Anterior cingulate cortex (tissue), 58 donors: ENCODE measurements around the gene TTLL11.

ENCODE experiments used
- DNase-seq, 58 donors: peaks; one replicate each; lab custom pipeline; 2025; lab: John Stamatoyannopoulos, UW

TTLL11 gene

DNA sequence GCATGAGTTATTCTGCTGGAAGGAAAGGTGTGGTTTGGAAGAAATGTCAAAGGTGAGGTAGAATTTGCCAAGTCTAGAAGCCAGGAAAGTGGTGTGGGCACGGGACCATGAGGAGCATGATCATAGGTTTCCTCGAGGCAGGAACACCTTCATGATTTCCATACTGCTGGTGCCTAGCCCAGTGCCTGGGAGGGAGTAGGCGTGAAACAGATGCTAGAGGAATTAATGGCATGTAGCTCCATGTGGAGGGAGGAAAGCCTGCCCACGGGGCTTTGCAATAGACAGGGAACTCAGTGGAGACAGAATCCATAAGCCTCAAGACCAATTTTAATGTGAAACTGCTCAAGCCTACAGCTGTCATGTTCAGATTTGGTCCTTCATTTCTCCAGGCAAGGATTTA is 35.1 kb downstream of the TTLL11 start:
- DNase-seq = peak in 22 of 58 donors; percentile 11 to 80 (median 40)

GRCh38 chr9:122057211-122057610 is 35.9 kb downstream of the TTLL11 start:
- DNase-seq = no peak

DNA sequence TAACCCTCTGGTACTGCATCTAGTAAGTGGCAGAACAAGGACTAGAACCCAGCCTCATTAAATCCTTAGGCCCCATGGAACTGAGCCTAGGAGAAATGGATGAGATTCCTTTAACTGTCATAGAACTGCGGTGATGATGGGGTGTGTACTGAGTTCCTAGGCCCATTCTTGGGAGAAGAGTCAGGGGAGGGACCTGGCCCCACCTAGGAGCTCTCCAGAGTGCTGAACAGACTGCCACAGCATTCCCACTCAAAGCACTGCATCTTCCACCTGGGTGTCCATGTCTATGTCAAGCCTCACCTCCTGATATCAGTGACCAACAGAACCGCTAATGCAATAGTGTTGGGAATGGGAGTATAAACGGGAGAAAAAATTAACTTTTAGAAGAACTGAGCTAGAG is 36.6 kb downstream of the TTLL11 start:
- no peak for DNase-seq

DNA sequence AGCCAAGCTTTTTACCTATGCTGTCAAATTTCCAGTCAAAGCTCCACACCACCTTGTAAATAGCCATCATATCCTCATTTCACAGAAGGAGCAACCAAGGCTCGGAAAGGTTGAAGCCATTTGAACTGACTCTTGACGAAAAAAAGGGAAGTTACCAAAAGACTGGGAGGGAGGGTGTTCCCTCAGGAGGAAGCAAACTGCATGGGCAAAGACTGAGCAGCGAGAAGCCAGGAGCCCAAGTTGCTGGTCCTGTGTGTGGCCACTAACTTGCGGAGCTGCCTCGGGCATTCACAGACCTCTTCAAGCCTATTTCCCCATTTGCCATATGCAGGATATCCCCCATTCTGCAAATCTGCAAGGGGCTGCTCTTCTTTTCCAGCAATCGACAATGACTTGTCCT is 37.4 kb downstream of the TTLL11 start:
- DNase-seq = no peak

DNA sequence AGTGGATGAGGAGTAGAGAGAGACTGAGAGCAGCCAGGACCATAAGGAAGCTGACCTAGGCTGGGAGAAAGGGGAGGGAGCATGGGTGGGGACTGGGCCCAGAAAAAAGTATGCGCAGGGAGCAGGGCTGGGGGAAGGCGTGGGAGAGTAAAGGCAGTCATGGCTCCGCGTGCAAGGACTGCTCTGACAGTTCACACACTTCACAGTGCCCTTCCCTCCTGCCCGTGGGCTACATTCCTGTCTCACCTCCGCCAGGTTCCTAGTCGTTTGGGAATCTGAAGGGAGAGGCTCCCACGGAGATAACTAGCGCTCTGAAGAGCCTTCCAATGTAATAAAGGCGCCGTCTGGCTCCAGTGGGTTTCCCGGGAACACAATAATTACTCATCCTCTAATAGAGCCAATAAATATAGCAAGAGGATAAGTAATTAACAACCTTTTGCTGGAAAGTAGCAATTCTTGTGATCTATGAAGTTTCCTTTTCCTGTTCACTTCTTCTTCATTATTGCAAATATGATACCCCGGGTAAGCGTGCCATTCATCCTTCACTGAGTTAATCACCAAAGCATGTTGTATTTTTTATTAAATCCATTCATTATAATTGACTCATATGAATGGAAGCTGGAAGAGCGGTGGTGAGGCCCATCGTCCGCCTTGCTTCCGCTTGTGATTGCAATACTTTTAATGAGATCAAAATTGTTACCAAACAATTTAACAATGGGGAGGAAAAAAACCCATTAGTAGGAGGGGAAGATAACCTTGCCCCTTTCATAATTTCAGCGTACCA is 39.3 kb downstream of the TTLL11 start:
- no peak for DNase-seq

- DNase-seq = no peak
Observed at GRCh38 chr9:122053064-122053463, 40.0 kb downstream of the TTLL11 start.

DNA sequence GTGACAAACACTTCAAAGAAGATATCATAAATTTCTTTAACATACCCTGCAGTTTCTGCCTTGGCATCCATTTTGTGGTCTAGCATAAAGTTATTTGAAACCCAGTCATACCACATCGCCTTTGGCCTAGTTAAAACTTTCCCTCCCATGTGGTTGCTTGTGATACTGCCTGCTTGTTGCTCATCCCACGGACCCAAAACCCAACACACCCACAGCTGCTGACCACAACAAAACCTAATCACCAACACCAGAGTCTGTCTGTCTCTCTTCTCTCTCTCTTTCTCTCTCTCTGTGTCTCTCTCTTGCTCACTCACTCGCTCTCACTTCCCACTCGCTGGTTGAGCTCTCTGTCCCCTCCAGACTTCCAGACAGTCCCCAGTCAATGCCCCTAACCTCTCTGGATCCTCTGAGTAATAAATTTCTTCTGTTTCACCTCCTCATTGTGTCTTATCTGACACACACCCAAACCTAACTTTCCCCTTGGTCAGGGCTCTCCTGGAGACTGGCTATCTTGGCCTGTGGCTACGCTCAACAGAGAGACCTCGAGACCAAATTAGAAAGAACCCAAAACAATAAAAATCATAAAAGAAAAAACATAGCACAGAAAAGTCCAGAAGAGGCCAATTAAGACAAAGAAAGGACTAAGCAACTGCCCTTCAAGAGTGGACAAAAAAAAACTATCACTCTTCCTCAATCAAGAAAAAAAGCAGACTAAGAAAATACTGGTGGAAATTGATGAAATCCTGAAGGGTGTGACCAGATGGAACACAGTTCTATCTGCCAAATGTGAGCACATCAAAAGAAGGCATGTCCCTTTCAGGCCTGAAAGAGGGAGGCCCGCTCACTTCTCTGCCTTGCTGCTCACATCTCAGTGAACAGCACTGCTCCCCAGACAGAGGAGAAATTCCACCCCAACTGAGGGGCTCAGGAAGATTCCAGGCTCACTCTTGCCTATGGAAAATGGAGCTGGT is 41.5 kb downstream of the TTLL11 start:
- no peak for DNase-seq

DNA sequence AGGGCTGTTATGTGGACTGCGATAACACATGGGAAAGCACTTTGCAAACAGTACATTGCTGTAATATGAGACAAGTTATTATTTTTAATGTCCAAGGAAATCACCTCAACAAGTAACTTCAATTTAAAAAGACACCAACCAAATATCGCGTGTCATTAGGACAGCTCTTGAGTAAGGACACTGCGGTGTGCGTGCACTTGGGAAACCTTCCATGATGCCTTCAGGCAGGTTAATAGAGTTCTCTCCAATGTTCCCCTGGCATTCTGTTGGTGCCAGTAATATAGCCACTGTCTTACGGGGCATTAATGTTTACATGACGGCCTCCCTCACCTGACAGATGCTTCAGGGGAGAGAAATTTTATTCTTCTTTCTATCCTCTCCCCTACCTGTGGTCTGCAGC is 42.9 kb downstream of the TTLL11 start:
- DNase-seq = no peak

- no peak for DNase-seq
Observed at GRCh38 chr9:122042056-122042455, 51.1 kb downstream of the TTLL11 start.

DNA sequence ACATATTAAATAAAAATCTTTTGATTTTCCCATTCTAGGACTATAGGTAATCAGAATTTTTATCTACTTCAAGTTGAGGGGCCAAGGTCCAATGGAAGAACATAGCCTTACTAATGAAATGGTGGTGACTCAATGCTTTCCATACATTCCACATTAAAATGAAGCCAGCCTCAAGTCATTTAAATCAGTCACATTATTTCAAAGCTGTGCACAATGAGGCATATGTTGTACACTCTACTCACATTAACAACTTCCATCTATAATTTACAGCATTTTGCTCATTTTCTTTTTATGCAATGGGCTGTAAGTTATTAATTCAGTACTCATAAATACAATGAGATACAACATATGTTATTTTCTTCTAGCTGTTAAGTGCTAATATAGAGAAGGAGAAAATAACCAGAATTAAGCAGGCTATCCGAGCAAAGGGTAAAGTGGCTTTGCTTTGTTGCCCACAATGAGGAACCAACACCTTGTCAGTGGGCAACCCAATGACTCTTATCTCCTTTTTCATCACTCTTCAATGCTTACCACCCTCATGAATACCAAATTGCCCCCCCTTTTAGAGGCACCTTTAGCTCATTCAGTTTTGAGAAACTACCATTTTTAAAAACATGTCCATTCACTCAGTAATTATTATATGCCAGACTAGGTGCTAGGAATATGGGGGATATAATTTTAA is 52.4 kb downstream of the TTLL11 start:
- DNase-seq = no peak

DNA sequence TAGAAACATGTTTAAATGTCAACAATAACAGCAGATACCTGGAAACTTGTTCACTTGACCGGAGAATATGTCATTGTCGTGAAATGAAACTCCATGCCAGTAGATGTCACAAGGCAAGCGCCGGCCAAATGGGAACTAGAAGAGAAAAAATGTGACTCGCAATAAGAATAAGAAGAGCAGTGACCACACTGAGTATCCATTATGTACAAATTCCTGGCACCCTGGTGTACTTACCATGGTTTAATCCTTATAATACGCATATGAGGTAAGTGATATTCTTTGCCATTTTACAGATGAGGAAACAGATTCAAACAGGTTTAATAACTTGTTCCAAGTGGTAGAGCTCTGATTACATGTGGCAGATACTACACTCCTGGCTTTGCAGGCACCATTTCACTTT is 53.9 kb downstream of the TTLL11 start:
- peak in 4 of 58 donors; percentile 14 to 34 (median 27) for DNase-seq

DNA sequence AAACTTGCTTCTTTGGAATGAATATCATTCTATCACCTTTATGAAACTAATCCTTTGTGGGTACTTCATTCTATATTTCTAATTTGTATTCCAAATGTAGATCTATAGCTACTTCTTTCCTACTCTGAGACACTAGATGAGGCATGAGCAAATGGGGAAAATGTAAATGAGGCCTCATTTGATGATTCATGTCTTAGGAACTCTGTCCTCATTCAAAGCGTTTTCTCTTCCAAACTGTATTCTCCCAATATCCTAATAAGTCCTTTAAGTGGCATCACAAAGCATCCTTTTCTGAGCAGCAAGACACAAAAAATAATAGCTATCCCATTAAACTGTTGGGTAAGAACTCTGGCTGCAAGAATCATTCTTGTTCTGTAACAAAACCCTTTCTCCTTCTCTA is 56.1 kb downstream of the TTLL11 start:
- DNase-seq = no peak

DNA sequence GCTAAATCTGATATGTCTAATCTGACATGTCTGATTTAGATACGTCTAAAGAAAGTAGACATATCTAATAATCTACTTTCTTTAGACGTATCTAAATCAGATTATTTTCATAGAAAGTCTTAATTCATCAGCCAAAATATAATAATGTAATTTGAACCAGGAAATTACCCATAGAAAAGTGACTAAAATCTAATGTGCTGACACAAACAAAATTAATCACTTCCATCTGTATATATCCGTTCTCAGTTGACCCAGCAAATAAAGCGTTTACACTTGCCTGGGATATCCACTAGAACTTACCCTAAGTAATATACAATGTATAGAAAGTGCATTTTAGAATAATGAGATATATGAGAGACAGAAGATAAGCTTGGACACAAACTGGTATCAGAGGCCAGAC is 56.7 kb downstream of the TTLL11 start:
- DNase-seq = no peak

DNA sequence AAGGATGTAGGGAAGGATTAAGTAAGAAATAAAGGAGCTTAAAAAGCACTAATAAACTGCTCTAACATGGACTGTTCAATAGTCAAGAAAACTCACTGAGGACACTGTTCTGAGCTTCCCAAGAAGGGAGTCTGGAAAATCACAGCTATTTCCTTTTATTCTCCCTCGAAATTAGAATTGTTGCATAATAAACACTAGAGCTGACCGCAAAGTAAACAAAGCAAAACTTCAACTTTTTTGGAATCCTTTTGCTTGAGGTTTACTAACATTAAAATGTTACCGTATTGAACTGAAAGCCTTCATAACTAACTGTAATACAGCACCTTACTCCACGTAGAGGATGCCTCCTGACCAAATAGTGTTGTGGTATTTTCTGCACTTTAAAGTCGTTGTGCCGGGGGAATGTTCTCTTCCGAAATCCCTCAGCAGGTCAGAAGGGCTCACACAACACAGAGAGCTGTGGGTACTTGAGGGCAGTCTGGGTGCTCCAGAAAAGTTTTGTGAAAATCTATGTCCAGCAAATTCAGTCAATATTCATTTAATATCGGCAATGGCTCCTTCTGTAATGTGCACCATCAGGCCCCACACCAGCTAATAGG is 59.2 kb downstream of the TTLL11 start:
- no peak for DNase-seq

DNA sequence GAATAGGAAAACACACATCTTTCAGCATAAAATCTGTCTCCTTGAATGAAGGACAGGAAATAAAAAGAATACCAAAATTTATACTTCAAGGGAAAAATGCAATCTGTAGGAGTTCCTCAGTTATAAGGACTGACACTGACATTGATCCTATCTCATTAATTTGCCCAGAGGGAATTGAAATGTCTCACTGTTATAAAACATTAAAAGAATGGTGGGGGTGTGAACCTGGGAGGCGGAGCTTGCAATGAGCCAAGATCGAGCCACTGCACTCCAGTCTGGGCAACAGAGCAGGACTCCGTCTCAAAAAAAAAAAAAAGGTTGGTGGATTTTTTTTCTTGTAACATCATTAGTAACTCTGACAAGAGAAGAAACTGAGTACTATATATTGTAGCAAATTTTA is 60.8 kb downstream of the TTLL11 start:
- no peak for DNase-seq

GRCh38 chr9:122031776-122032175 is 61.3 kb downstream of the TTLL11 start:
- DNase-seq = no peak

GRCh38 chr9:122031157-122031556 is 62.0 kb downstream of the TTLL11 start:
- DNase-seq = no peak

DNA sequence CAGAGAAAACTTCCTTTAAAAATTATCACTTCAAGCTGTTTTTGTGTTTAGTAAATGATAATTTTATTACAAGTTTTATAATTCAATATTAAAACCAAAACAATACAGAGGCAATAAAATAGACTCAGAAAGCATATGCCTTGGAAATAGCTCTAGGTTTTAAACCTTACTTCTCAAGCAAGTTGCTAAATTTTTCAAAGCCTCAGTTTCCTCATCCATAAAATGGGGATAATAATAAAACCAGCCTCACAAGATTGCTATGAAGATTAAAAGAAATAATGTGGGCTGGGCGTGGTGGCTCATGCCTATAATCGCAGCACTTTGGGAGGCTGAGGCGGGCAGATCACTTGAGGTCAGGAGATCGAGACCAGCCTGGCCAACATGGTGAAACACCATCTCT is 62.8 kb downstream of the TTLL11 start:
- no peak for DNase-seq

DNA sequence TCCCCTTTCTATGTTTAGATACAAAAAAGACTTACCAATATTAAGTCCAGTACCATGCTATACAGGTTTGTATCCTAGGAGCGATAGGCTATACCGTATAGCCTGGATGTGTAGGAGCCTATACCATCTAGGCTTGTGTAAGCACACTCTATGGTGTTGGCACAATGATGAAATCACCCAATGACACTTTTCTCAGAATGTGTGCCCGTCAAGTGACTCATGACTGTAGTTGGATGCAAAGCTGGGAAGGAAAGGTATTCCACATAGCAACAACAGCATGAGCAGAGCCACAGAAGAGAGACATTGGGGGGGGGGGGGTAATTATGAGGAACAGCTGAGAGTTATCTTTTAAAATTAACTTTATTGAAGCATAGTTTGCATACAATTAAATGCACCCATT is 63.2 kb downstream of the TTLL11 start:
- DNase-seq = no peak

- DNase-seq = no peak
Observed at GRCh38 chr9:122028089-122028488, 65.0 kb downstream of the TTLL11 start.

GRCh38 chr9:122020398-122020797 is 72.7 kb downstream of the TTLL11 start:
- DNase-seq = no peak
